ENCODE data around the gene HDGFL2. TPM values are rescaled to one million over a fixed set of nuclear protein-coding genes. Genes with fewer than 3 reads are reported as not detected.

The HDGFL2 gene
- polyA plus RNA-seq, 1 experiment: 26.0 TPM

DNA sequence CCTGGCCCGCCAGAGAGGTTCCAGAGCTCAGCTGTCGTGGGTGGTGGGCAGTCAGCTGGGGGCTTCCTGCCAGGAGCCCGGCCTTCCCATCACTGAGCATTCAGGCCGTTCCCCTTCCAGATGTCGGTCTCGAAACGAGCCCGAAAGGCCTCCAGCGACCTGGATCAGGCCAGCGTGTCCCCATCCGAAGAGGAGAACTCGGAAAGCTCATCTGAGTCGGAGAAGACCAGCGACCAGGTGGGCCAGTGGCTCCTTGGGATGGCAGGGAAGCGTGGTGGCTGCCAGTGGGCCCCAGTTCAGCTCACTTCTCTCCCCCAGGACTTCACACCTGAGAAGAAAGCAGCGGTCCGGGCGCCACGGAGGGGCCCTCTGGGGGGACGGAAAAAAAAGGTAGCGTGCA, 19.3 kb downstream of the HDGFL2 start:
- POLR2A ChIA-PET: no interaction called here
- H3K36me3 ChIP-seq (ENCODE audit: control insufficient read depth, insufficient read depth, low read length): peaks cover 29% of the 10 kb centered on the region
- TF ChIP-seq, protein P1, sequence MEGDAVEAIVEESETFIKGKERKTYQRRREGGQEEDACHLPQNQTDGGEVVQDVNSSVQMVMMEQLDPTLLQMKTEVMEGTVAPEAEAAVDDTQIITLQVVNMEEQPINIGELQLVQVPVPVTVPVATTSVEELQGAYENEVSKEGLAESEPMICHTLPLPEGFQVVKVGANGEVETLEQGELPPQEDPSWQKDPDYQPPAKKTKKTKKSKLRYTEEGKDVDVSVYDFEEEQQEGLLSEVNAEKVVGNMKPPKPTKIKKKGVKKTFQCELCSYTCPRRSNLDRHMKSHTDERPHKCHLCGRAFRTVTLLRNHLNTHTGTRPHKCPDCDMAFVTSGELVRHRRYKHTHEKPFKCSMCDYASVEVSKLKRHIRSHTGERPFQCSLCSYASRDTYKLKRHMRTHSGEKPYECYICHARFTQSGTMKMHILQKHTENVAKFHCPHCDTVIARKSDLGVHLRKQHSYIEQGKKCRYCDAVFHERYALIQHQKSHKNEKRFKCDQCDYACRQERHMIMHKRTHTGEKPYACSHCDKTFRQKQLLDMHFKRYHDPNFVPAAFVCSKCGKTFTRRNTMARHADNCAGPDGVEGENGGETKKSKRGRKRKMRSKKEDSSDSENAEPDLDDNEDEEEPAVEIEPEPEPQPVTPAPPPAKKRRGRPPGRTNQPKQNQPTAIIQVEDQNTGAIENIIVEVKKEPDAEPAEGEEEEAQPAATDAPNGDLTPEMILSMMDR (IDR thresholded peaks at IDR 0.05; ENCODE audit: insufficient read depth, low read depth, low read length): no peak

DNA sequence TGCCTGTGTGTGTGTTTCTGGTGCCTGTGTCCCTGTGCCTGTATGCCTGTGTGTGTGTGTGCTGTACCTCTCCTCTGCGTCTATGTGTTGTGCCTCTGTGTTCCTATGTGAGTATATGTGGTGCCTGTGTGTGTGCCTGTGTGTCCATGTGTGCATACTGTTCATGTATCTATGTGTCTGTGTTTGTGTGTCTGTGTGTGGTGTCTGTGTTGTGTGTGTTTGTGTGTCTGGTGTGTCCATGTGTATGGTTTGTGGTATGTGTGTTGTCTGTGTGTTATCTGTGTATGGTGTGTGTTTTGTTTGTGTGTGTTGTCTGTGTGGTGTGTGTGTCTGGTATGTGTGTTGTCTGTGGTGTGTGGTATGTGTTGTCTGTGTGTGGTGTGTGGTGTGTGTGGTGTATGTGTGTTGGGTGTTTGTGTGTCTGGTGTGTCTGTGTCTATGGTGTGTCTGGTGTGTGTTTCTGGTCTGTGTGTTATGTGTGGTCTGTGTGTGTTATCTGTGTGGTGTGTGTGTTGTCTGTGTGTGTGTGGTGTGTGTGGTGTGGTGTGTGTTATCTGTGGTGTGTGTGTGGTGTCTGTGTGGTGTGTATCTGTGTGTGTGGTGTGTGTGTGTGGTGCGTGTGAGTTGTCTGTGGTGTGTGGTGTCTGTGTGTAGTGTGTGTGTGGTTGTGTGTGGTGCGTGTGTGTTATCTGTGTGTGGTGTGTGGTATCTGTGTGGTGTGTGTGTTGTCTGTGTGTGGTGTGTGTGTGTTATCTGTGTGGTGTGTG, 20.4 kb downstream of the HDGFL2 start:
- DNase-seq (ENCODE audit: low read depth): no peak
- peaks cover 28% of the 10 kb centered on the region for H3K36me3 ChIP-seq (ENCODE audit: control insufficient read depth, insufficient read depth, low read length)
- no peaks in the 10 kb centered on the region for H3K27me3 ChIP-seq (ENCODE audit: control insufficient read depth, insufficient read depth, low read length)
- no peak overlapping the region for H3K4me3 ChIP-seq (ENCODE audit: low read depth, low read length)
- TF ChIP-seq, protein P1 (IDR thresholded peaks at IDR 0.05; ENCODE audit: insufficient read depth, low read depth, low read length): no peak
- ChIA-PET POLR2A (no interaction called here), CTCF (no interaction called here)

More for the DNA sequence above, 19.3 kb downstream of the HDGFL2 start:
- Histone ChIP-seq H3K27me3 (ENCODE audit: control insufficient read depth, insufficient read depth, low read length) (no peaks in the 10 kb centered on the region), H3K4me3 (ENCODE audit: low read depth, low read length) (no peak overlapping the region)
- DNase-seq (ENCODE audit: low read depth): no peak
- CTCF ChIA-PET: no interaction called here

DNA sequence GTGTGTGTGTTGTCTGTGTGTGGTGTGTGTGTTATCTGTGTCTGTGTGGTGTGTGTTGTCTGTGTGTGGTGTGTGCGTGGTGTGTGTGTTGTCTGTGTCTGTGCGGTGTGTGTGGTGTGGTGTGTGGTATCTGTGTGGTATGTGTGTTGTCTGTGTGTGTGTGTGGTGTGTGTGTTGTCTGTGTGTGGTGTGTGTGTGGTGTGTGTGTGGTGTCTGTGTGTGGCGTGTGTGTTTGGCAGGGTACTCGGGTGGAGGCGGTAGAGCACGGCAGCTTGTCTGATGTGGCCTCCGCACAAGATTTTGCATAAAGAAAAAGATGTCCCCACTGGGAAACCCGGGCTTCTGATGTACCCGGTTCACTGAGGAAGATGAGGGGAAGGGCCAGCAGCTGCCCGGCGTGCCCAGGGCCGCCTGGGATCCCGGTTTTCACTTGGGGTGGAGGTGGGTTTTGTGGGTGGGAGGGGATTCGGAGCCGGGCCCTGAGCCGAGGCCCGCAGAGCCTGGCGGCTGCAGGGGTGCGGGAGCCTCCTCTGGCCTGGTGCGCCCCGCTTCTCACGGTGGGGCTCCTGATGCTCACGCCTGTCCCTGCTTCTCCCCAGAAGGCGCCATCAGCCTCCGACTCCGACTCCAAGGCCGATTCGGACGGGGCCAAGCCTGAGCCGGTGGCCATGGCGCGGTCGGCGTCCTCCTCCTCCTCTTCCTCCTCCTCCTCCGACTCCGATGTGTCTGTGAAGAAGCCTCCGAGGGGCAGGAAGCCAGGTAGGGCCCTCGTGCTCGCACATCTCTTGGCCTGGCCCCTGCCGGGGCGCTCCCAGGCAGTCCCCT, 21.2 kb downstream of the HDGFL2 start:
- no peak for DNase-seq (ENCODE audit: low read depth)
- ChIA-PET CTCF (interaction anchor here (1.1 kb wide), 1 partner anchor 30 kb away, joined by 3 read pairs; no protein-coding TSS in a partner anchor), POLR2A (no interaction called here)
- Histone ChIP-seq H3K36me3 (ENCODE audit: control insufficient read depth, insufficient read depth, low read length) (peaks cover 34% of the 10 kb centered on the region), H3K27me3 (ENCODE audit: control insufficient read depth, insufficient read depth, low read length) (no peaks in the 10 kb centered on the region), H3K4me3 (ENCODE audit: low read depth, low read length) (no peak overlapping the region)
- TF ChIP-seq, protein P1 (IDR thresholded peaks at IDR 0.05; ENCODE audit: insufficient read depth, low read depth, low read length): no peak

GRCh38 chr19:4493929-4494690, 22.0 kb downstream of the HDGFL2 start:
- ChIA-PET POLR2A (no interaction called here), CTCF (interaction anchor here (1.1 kb wide), 1 partner anchor 29 kb away, joined by 3 read pairs; no protein-coding TSS in a partner anchor)
- Histone ChIP-seq H3K36me3 (ENCODE audit: control insufficient read depth, insufficient read depth, low read length) (peaks cover 35% of the 10 kb centered on the region), H3K4me3 (ENCODE audit: low read depth, low read length) (no peak overlapping the region), H3K27me3 (ENCODE audit: control insufficient read depth, insufficient read depth, low read length) (no peaks in the 10 kb centered on the region)
- TF ChIP-seq, protein P1 (IDR thresholded peaks at IDR 0.05; ENCODE audit: insufficient read depth, low read depth, low read length): no peak
- DNase-seq (ENCODE audit: low read depth): no peak

Measured in BJ (cell line).